HEK293 (cell line): Measurements from ENCODE around the gene EIF5A.
A peak's percentile ranks its signal among the peaks of the same experiment; 100 is the strongest.

Experiments
- CTCF ChIA-PET: fragments of 350-600 bp; formaldehyde crosslinking; extraction: SDS; loops from one replicate; lab custom pipeline; 2021; ENCODE audit warnings: antibody characterized with exemption; lab: Yijun Ruan, JAX
- POLR2A ChIA-PET: fragments of 300-600 bp; formaldehyde crosslinking; extraction: SDS; loops from one replicate; lab custom pipeline; 2020; ENCODE audit warnings: antibody characterized with exemption, inconsistent platforms; lab: Yijun Ruan, JAX
- H3K27ac ChIP-seq: fragments of 200-500 bp; sonication (Bioruptor generic); 2 replicates; pipeline ENCODE4 v1.5.1; 2014; ENCODE audit warnings: low read depth, low read length, control low read depth, inconsistent platforms; ENCODE audit errors: extremely low read depth
- H3K36me3 ChIP-seq, 2 experiments: fragments of 200-500 bp in 1 of 2; sonication (Bioruptor generic) in 1 of 2; 1 replicate in 1 of 2; 2 replicates in 1 of 2; pipeline ENCODE4 v1.5.1; 2014 to 2017; ENCODE audit warnings: inconsistent platforms in 2 of 2, low read length in 2 of 2; ENCODE audit not compliant: control insufficient read depth in 2 of 2, insufficient read depth in 1 of 2
- H3K4me1 ChIP-seq: fragments of 200-500 bp; sonication (Bioruptor generic); 2 replicates; pipeline ENCODE4 v1.5.1; 2014; ENCODE audit warnings: mild to moderate bottlenecking, low read length, inconsistent platforms; ENCODE audit not compliant: control insufficient read depth, insufficient read depth
- H3K4me3 ChIP-seq: 2 replicates; pipeline ENCODE4 v1.5.1; 2011; ENCODE audit warnings: low read depth, mild to moderate bottlenecking, control low read depth, low read length, moderate library complexity
- H3K9me3 ChIP-seq: fragments of 200-500 bp; sonication (Bioruptor generic); 2 replicates; pipeline ENCODE4 v1.5.1; 2014; ENCODE audit warnings: low read depth, low read length, inconsistent platforms; ENCODE audit not compliant: control insufficient read depth, insufficient read depth
- ATF2 ChIP-seq: fragments of 450-650 bp; formaldehyde crosslinking; IDR thresholded peaks from 2 replicates; pipeline ENCODE4 v1.5.1; 2016; ENCODE audit warnings: missing biosample characterization, missing genetic modification characterization, low read depth
- GLI4 ChIP-seq: fragments of 450-650 bp; formaldehyde crosslinking; IDR thresholded peaks from 2 replicates; pipeline ENCODE4 v1.5.1; 2016; ENCODE audit warnings: missing biosample characterization, missing genetic modification characterization
- KLF16 ChIP-seq: fragments of 450-650 bp; formaldehyde crosslinking; IDR thresholded peaks from 2 replicates; pipeline ENCODE4 v1.5.1; 2017; ENCODE audit warnings: missing biosample characterization, missing genetic modification characterization
- OVOL3 ChIP-seq: fragments of 450-650 bp; formaldehyde crosslinking; IDR thresholded peaks from 2 replicates; pipeline ENCODE4 v1.5.1; 2016; ENCODE audit warnings: missing biosample characterization, missing genetic modification characterization
- SCRT1 ChIP-seq: fragments of 450-650 bp; formaldehyde crosslinking; IDR thresholded peaks from 2 replicates; pipeline ENCODE4 v1.5.1; 2016; ENCODE audit warnings: missing biosample characterization, missing genetic modification characterization, borderline replicate concordance
- SP7 ChIP-seq: fragments of 450-650 bp; formaldehyde crosslinking; IDR thresholded peaks from 2 replicates; pipeline ENCODE4 v1.5.1; 2016; ENCODE audit warnings: missing biosample characterization, missing genetic modification characterization
- ZBTB11 ChIP-seq: fragments of 450-650 bp; formaldehyde crosslinking; conservative IDR thresholded peaks from 2 replicates; pipeline ENCODE4 v1.5.1; 2016; ENCODE audit warnings: low read depth, missing biosample characterization, missing genetic modification characterization
- ZBTB26 ChIP-seq: fragments of 450-650 bp; formaldehyde crosslinking; optimal IDR thresholded peaks from 2 replicates; pipeline ENCODE3; 2016; ENCODE audit warnings: missing biosample characterization, mild to moderate bottlenecking, missing genetic modification characterization
- ZNF155 ChIP-seq: fragments of 450-650 bp; formaldehyde crosslinking; IDR thresholded peaks from 2 replicates; pipeline ENCODE4 v1.5.1; 2016; ENCODE audit warnings: missing biosample characterization, missing genetic modification characterization
- ZNF174 ChIP-seq: fragments of 450-650 bp; formaldehyde crosslinking; IDR thresholded peaks from 2 replicates; pipeline ENCODE4 v1.5.0; 2017; ENCODE audit warnings: missing biosample characterization, mild to moderate bottlenecking, missing genetic modification characterization
- ZNF2 ChIP-seq: fragments of 450-650 bp; formaldehyde crosslinking; IDR thresholded peaks from 2 replicates; pipeline ENCODE4 v1.5.1; 2016; ENCODE audit warnings: missing biosample characterization, missing genetic modification characterization
- ZNF280C ChIP-seq: fragments of 450-650 bp; formaldehyde crosslinking; IDR thresholded peaks from 2 replicates; pipeline ENCODE4 v1.5.1; 2016; ENCODE audit warnings: missing biosample characterization, missing genetic modification characterization
- ZNF292 ChIP-seq: fragments of 450-650 bp; formaldehyde crosslinking; IDR thresholded peaks from 2 replicates; pipeline ENCODE4 v1.5.1; 2016; ENCODE audit warnings: low read depth, missing biosample characterization, missing genetic modification characterization, borderline replicate concordance
- ZNF335 ChIP-seq: fragments of 450-650 bp; formaldehyde crosslinking; conservative IDR thresholded peaks from 2 replicates; pipeline ENCODE4 v1.5.1; 2016; ENCODE audit warnings: missing biosample characterization, missing genetic modification characterization
- ZNF391 ChIP-seq: fragments of 450-650 bp; formaldehyde crosslinking; IDR thresholded peaks from 2 replicates; pipeline ENCODE4 v1.5.1; 2016; ENCODE audit warnings: low read depth, missing biosample characterization, missing genetic modification characterization, borderline replicate concordance
- ZNF518A ChIP-seq: fragments of 450-650 bp; formaldehyde crosslinking; conservative IDR thresholded peaks from 2 replicates; pipeline ENCODE4 v1.5.1; 2016; ENCODE audit warnings: low read depth, missing biosample characterization, missing genetic modification characterization
- ZNF76 ChIP-seq: fragments of 450-650 bp; formaldehyde crosslinking; IDR thresholded peaks from 2 replicates; pipeline ENCODE4; 2016; ENCODE audit warnings: low read depth, missing biosample characterization, missing genetic modification characterization, borderline replicate concordance
- ZNF777 ChIP-seq: fragments of 450-650 bp; formaldehyde crosslinking; IDR thresholded peaks from 2 replicates; pipeline ENCODE4 v1.5.1; 2017; ENCODE audit warnings: missing biosample characterization, missing genetic modification characterization, borderline replicate concordance
- ZSCAN5A ChIP-seq: fragments of 450-650 bp; formaldehyde crosslinking; IDR thresholded peaks from 2 replicates; pipeline ENCODE4 v1.5.1; 2016; ENCODE audit warnings: missing biosample characterization, missing genetic modification characterization
- TF ChIP-seq, protein P1 (sequence below): fragments of 450-650 bp; formaldehyde crosslinking; IDR thresholded peaks from 2 replicates; pipeline ENCODE4 v1.5.1; 2016; ENCODE audit warnings: missing biosample characterization, missing genetic modification characterization

Gene EIF5A

GRCh38 chr17:7328840-7329373 lies 21.5 kb downstream of the EIF5A start, which contains the start of gene NEURL4:
Gene NEURL4, minus strand, starts transcription at chr17:7329335. Its CDS starts 23 bp downstream, at chr17:7329312.
- H3K9me3 ChIP-seq = no peaks in the 10 kb centered on the region
- H3K4me1 ChIP-seq = peaks cover 9% of the 10 kb centered on the region
- H3K27ac ChIP-seq = peak within 1 kb of the TSS; percentile 86
- peak within 1 kb of the TSS; percentile 64 for H3K4me3 ChIP-seq
- peaks cover 7 to 34% of the 10 kb centered on the region in 2 experiments; a peak in 2 of 3 replicates for H3K36me3 ChIP-seq
- ChIA-PET POLR2A (interaction anchor here (0.7 to 2.9 kb wide), 34 partner anchors 9 to 1100 kb away, joined by 3 to 42 read pairs (median 7); partner anchors contain the start of genes EFNB3, FXR2, GABARAP and GPS2), CTCF (interaction anchor here (0.7 to 2.8 kb wide), 11 partner anchors 15 to 278 kb away, joined by 3 to 29 read pairs (median 4); partner anchors contain the start of genes SENP3, TMEM102, TMEM95 and ZBTB4)
- TF ChIP-seq, protein P1, sequence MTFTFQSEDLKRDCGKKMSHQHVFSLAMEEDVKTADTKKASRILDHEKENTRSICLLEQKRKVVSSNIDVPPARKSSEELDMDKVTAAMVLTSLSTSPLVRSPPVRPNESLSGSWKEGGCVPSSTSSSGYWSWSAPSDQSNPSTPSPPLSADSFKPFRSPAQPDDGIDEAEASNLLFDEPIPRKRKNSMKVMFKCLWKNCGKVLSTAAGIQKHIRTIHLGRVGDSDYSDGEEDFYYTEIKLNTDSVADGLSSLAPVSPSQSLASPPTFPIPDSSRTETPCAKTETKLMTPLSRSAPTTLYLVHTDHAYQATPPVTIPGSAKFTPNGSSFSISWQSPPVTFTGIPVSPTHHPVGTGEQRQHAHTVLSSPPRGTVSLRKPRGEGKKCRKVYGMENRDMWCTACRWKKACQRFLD (tag by site-specific recombination) = no peak
- TF ChIP-seq ZNF518A (no peak), ZNF174 (tag by site-specific recombination) (no peak), ZNF280C (no peak), KLF16 (no peak), GLI4 (tag by site-specific recombination) (0 out of 2 replicates have a peak, but pooled peaks have one; percentile 10), SP7 (tag by site-specific recombination) (no peak), ZNF292 (no peak), OVOL3 (no peak), SCRT1 (no peak), ZBTB11 (tag by site-specific recombination) (peak; percentile 40), ZNF391 (no peak), ZNF76 (0 out of 2 replicates have a peak, but pooled peaks have one; percentile 12), ZNF777 (tag by site-specific recombination) (no peak), ZNF155 (tag by site-specific recombination) (no peak), ZNF2 (tag by site-specific recombination) (no peak), ATF2 (tag by site-specific recombination) (no peak), ZSCAN5A (no peak), ZBTB26 (tag by site-specific recombination) (peak; percentile 6), ZNF335 (tag by site-specific recombination) (peak; percentile 69)
